Bone marrow (tissue), 2 donors: Measurements from ENCODE around the gene DMAP1.

Experiments used
- DNase-seq, 2 donors: peaks; one replicate each; lab custom pipeline; 2025; lab: John Stamatoyannopoulos, UW

The DMAP1 gene

DNA sequence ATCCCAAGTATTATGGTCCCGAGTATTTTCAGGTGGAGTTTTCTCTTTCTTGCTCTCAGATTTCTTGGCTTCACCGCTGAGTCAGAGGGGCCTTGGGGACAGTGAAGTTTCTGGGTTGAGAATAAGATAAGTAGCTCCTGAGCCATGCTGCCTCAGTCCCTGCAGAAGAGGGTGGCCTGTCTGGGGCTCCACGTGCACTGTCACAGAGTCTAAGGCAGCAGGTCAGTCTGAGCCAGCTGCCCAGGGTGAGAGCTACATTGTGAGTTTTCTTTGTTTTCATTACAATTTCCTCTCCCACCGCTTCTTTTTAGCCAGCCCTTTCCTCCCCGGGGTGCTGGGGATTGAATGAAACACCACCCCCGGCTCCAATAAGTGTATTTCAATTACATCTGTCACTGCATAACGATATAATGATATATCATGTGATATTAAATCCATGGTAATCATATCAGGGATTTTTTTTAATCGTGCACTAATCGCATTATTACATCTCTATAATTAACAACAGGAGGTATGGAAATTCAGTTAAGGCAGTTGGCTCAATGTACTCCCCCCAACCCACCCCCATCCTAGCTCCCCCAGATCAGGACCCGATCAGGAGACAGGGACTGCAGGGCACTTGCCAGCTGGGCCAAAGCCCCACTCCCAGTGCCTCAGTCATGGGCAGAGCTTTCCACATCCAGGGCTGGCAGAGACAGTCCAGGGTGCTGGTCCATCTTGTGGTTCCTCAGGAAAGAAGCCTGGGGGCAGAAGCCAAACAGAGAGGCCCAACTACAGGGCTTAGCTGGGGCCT lies 43.7 kb downstream of the DMAP1 start:
- no peak for DNase-seq

DNA sequence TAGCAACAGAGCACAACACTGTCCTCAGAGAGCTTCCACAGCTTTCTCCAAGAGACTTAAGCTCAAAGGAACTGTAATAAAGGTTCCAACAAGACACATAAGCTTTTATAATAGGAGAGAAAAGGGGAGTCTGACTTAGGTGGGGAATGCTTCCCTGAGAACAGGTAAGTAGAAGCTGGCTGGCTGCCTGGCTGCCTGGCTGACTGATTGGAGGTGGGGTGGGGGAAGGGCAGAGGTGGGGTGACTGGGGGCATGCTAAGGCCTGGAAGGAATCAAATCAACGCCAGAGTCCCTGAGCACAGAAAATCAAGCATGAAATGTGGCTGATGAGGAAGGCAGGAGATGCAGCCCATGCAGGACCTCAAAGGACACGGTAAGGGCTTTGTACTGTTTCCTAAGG lies 45.8 kb downstream of the DMAP1 start:
- DNase-seq, result no peak

DNA sequence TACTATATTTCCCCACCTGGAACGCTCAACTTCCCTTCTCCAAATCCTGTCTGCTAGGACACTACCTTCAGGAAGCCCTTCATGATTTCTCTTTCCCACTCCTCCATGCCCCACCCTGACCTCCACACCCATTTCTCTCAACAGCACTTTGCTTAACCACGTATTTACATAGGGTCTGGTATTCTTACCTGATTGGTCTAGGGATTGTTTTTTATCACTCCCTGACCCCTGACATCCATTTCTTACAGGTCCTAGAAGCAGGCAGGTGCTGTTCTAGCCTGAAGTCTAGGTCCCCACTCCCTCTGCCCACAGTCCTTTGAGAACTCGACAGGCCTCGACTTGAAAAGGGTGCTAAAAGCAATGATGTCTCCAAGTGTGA lies 47.5 kb downstream of the DMAP1 start:
- no peak for DNase-seq

DNA sequence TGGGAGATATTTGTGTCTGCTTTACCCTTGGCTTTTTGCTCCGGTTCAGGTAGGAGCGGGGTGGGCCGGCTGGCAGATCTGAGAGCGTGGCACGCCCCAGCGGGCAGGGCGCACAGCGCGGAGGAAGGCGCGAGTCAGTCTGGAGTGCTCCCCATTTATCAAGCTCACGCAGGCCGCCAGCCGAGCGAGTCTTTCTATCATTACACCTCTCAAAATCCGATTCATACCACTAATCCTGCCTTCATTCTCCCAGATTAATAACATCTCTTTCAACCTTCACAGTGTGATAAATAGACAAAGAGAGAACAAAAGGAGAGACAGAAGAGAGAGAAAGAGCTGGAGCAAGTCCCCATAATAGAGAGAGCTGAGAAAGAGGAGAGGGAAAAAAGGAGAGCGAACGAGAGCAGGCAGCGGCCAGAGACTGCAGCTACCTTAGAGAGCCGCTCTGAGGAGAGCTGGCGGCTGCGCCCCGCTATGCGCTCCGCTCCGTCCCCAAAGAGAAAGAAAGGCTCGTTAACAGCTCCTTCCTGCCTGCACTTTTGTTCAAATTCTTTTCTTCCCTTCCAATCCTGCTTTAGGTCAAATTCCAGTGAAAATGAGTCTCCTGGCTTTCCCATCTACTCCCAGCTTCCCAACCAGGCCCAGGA lies 48.0 kb downstream of the DMAP1 start:
- no peak for DNase-seq

GRCh38 chr1:44261962-44262361 lies 48.7 kb downstream of the DMAP1 start:
- DNase-seq, result no peak

- no peak for DNase-seq
Observed at GRCh38 chr1:44262414-44262813, 49.1 kb downstream of the DMAP1 start.

- no peak for DNase-seq
Observed at GRCh38 chr1:44262816-44263567, 49.7 kb downstream of the DMAP1 start.

DNA sequence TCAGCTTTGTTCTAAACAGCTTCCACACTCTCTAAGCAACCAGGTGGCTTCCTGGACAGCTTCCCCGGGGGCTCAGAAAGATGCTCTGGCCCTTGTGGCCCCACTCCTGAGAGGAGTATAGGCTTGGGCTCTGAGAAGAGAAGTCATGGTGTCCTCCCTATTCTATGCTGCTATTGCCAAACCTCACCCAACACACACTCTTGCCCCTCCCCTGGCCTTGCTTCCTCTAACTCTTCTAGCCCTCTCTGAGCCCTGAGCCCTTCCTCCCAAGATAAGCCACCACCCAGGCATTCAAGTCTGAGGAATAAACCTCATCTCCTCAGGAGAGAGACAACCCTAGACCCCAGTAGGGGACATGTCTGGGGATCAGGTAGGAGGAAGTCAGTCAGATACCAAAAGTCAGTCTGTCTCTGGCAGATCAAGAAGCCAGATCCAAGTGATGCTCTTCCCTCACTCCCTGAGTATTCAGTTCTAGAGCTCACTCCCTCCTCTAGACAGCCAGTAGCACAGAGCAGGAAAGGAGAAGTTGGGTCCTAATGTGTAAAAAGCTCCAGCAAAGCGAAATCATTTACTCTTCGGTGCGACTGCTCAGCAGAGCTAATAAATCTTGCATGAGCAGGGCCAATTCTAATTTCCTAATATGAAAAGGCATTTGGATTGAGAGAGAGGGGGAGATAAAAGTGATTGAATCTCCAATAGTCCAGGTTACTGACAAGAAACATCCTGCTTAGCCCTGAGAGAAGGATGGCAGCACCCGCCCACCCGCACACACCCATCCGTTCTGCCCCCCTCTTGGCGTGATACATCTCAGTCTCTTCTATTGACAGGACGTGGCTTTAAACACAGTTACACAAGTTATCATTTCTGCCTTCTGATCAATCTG lies 50.5 kb downstream of the DMAP1 start:
- peak in 1 of 2 donors; percentile 19 for DNase-seq

- DNase-seq, result no peak
Observed at GRCh38 chr1:44264451-44264771, 51.1 kb downstream of the DMAP1 start.

GRCh38 chr1:44265656-44266358 lies 52.5 kb downstream of the DMAP1 start:
- DNase-seq, result no peak

GRCh38 chr1:44266400-44267344 lies 53.4 kb downstream of the DMAP1 start:
- no peak for DNase-seq

GRCh38 chr1:44267438-44267837 lies 54.2 kb downstream of the DMAP1 start:
- DNase-seq, result no peak

DNA sequence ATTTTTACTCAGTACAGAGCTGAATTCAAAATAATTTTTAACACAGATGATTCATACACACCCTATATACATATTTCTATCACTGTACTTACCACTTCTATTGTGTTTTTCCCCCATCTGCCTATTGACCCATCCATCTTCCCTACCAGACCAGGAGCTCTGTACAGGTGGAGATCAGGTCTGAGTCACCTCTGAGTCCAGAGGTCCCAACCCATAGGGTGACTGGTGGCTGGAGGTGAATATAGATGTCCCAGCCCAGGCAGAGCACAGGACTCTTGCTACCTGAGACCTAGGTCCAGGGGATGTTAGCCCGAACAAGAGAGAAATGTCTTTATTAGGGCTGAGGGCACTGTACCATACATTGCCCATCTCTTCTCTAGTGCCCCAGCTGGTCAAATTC lies 54.8 kb downstream of the DMAP1 start:
- DNase-seq, result no peak
